Panc1 (cell line): ENCODE results near the gene GMDS. TPM values are rescaled to one million over a fixed set of nuclear protein-coding genes. Genes with fewer than 3 reads are reported as not detected.

Experiments
- ATAC-seq: fragments of 200-7000 bp; cut with Tn5 transposase; 2 replicates; pipeline ENCODE4 v1.9.1; 2020; ENCODE audit warnings: mild to moderate bottlenecking, moderate library complexity
- BruUV-seq: library from RNA; stranded (reverse); fragments of 400-500 nt; replicated peaks from 2 replicates; lab custom pipeline; 2021; lab: Mats Ljungman, UMichigan
- CTCF ChIA-PET: fragments of 300-600 bp; sonication (Branson Sonifier 250); formaldehyde crosslinking; loops from one replicate; lab custom pipeline; 2022; ENCODE audit warnings: antibody characterized with exemption; lab: Charles Lee
- POLR2A ChIA-PET: fragments of 300-600 bp; sonication (Branson Sonifier 250); formaldehyde crosslinking; loops from one replicate; lab custom pipeline; 2022; ENCODE audit warnings: antibody characterized with exemption; lab: Charles Lee
- DNase-seq: peaks from one replicate; pipeline ENCODE4 v3.0.0-alpha.2; 2010; ENCODE audit warnings: low read depth, low spot score
- H3K27ac ChIP-seq: 2 replicates; pipeline ENCODE4 v1.5.1; 2011; ENCODE audit warnings: mild to moderate bottlenecking, low read length, inconsistent platforms
- H3K27me3 ChIP-seq: fragments of 200-500 bp; sonication (Bioruptor generic); 2 replicates; pipeline ENCODE4 v1.6.0; 2014; ENCODE audit warnings: low read length, inconsistent platforms; ENCODE audit not compliant: control insufficient read depth, insufficient read depth
- H3K36me3 ChIP-seq: fragments of 200-500 bp; sonication (Bioruptor generic); 2 replicates; pipeline ENCODE4 v1.5.1; 2014; ENCODE audit warnings: inconsistent platforms, mild to moderate bottlenecking, low read length, moderate library complexity; ENCODE audit not compliant: control insufficient read depth, insufficient read depth
- H3K4me1 ChIP-seq: 2 replicates; pipeline ENCODE4 v1.5.1; 2011; ENCODE audit warnings: inconsistent platforms, mild to moderate bottlenecking, low read length, moderate library complexity; ENCODE audit not compliant: control insufficient read depth, insufficient read depth
- H3K4me3 ChIP-seq, 2 experiments: 2 replicates each; pipeline ENCODE4 v1.5.1; 2011 to 2012; ENCODE audit warnings: low read depth in 2 of 2, low read length in 2 of 2, mild to moderate bottlenecking in 2 of 2, inconsistent platforms in 1 of 2, moderate library complexity in 1 of 2
- H3K9me3 ChIP-seq: fragments of 200-500 bp; sonication (Bioruptor generic); 2 replicates; pipeline ENCODE4 v1.5.1; 2014; ENCODE audit warnings: low read depth, mild to moderate bottlenecking, inconsistent platforms, low read length, moderate library complexity; ENCODE audit not compliant: control insufficient read depth, insufficient read depth
- CTCF ChIP-seq: fragments of 450-650 bp; IDR thresholded peaks from 2 replicates; pipeline ENCODE4 v1.5.1; 2017; ENCODE audit warnings: mild to moderate bottlenecking
- POLR2AphosphoS5 ChIP-seq: IDR thresholded peaks from 2 replicates; pipeline ENCODE4 v1.6.1; 2012; ENCODE audit warnings: mild to moderate bottlenecking, low read depth, low read length, moderate library complexity
- REST ChIP-seq, 2 experiments: IDR thresholded peaks; 2 replicates each; pipeline ENCODE4 v1.6.1; 2011 to 2012; ENCODE audit warnings: low read depth in 2 of 2, control low read depth in 1 of 2, low read length in 1 of 2, mild to moderate bottlenecking in 1 of 2, moderate library complexity in 1 of 2; ENCODE audit not compliant: insufficient read depth in 1 of 2
- SIN3A ChIP-seq: IDR thresholded peaks from 2 replicates; pipeline ENCODE4 v1.6.1; 2012; ENCODE audit warnings: low read depth, mild to moderate bottlenecking, low read length, moderate library complexity, borderline replicate concordance; ENCODE audit not compliant: insufficient read depth
- TCF7L2 ChIP-seq: IDR thresholded peaks from 2 replicates; pipeline ENCODE4 v1.6.1; 2011; ENCODE audit warnings: mild to moderate bottlenecking, low read depth, low read length, inconsistent platforms
- in situ Hi-C: cut with HindIII; loops from 2 replicates; pipeline ENCODE4 v1.10.0; 2016; ENCODE audit warnings: low sequenced_read_pairs, low pct_unique_long_range_greater_than_20kb
- intact Hi-C: fragments of 100-400 bp; cut with micrococcal nuclease; formaldehyde crosslinking; loops from one replicate; pipeline ENCODE4 v1.10.0; 2022; ENCODE audit not compliant: unreplicated experiment
- total RNA-seq: library from RNA; stranded (reverse); gene quantifications from one replicate; pipeline ENCODE4 v1.2.1, GENCODE V29; 2021; ENCODE audit not compliant: unreplicated experiment

The GMDS gene
- total RNA-seq, 1 experiment from 2014 or later, result 9.8 TPM

GRCh38 chr6:2184700-2185455 lies 60.5 kb downstream of the GMDS start:
- Histone ChIP-seq H3K36me3 (no peaks in the 10 kb centered on the region), H3K4me1 (no peaks in the 10 kb centered on the region), H3K27me3 (no peaks in the 10 kb centered on the region), H3K27ac (no peak overlapping the region), H3K9me3 (no peaks in the 10 kb centered on the region), H3K4me3 (no peak overlapping the region)
- ChIA-PET POLR2A (no interaction called here), CTCF (no interaction called here)
- no peak for DNase-seq
- in situ Hi-C loops (no loop called here), intact Hi-C loops (no loop called here)
- ATAC-seq, result no peak
- no TSS peak for BruUV-seq
- no peak for TF ChIP-seq REST (IDR thresholded peaks at IDR 0.05; ENCODE audit: insufficient read depth in 1 of 2, low read depth in 2 of 2, low read length in 1 of 2)
- no peak for TF ChIP-seq TCF7L2
- no peak for TF ChIP-seq CTCF
- no peak for TF ChIP-seq SIN3A
- TF ChIP-seq POLR2AphosphoS5, result no peak

GRCh38 chr6:2183752-2184151 lies 61.7 kb downstream of the GMDS start:
- in situ Hi-C loops (no loop called here), intact Hi-C loops (no loop called here)
- ATAC-seq (no peak), DNase-seq (no peak)
- Histone ChIP-seq H3K27me3 (no peaks in the 10 kb centered on the region), H3K27ac (no peak overlapping the region), H3K36me3 (no peaks in the 10 kb centered on the region), H3K4me1 (no peaks in the 10 kb centered on the region), H3K4me3 (no peak overlapping the region), H3K9me3 (no peaks in the 10 kb centered on the region)
- POLR2A ChIA-PET, result no interaction called here
- CTCF ChIA-PET, result no interaction called here
- BruUV-seq, result no TSS peak
- TF ChIP-seq CTCF (no peak), REST (IDR thresholded peaks at IDR 0.05; ENCODE audit: insufficient read depth in 1 of 2, low read depth in 2 of 2, low read length in 1 of 2) (no peak)
